Measurements from ENCODE around the gene B3GALNT2. TPM values are rescaled to one million over a fixed set of nuclear protein-coding genes. Genes with fewer than 3 reads are reported as not detected.

Gene B3GALNT2
- total and polyA plus RNA-seq, 2 donors (not counting 1 experiment from before 2014, with no cell fraction given): 5.6 to 12.2 TPM

DNA sequence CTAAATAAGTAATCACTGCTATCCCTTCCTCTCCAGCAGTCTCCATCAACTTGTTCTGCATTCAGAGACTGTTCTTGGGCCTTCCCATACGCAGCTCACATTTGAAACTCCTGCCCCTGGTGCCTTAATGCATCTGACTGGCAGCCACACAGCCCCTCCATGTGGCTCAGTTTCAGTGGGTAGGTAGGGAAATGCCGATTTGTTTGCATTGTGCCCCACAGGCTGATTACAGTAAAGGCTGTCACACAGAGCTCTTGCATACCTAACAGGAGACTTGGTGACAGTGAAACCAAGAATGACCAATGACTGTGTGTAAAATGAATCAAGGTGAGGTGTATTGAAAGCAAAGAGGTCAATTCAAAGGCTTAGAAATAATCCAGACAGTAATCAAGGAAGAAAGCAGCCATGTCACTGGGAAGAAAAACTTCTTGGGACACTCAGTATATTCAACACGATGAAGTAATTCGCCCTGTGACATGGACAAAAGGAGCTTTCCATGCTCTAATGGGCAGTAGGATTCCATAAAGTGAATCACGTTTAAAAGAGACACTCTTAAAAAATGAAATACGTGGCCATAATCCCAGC lies 12.7 kb upstream of the B3GALNT2 start:
- H3K4me3 Mint-ChIP-seq: no peak overlapping the region
- no peak overlapping the region for H3K27ac Mint-ChIP-seq
- H2AFZ ChIP-seq (ENCODE audit: insufficient read depth, low read depth, low read length, poor library complexity, severe bottlenecking): no peak overlapping the region
- H4K20me1 ChIP-seq (ENCODE audit: control insufficient read depth, insufficient read depth, low read length, poor library complexity, severe bottlenecking): no peaks in the 10 kb centered on the region
- WGBS (ENCODE audit: insufficient coverage): 89% methylated on average over 4 of the region's 6 CpGs
- intact Hi-C loops (cut with micrococcal nuclease): no loop called here
- H3K4me1 ChIP-seq (ENCODE audit: control insufficient read depth in 2 of 2, insufficient read depth in 2 of 2, low read length in 2 of 2): no peaks in the 10 kb centered on the region
- no peaks in the 10 kb centered on the region for H3K9me3 ChIP-seq (ENCODE audit: control extremely low read depth in 1 of 3, control insufficient read depth in 2 of 3, insufficient read depth in 1 of 3, low read length in 2 of 3)
- H3K4me1 Mint-ChIP-seq: peaks cover 1% of the 10 kb centered on the region
- no peaks in the 10 kb centered on the region for H3K36me3 ChIP-seq (replicated peaks in 1 of 2; ENCODE audit: control extremely low read depth in 1 of 2, control insufficient read depth in 1 of 2, extremely low read depth in 1 of 2, insufficient read depth in 2 of 2, low read length in 1 of 2)
- H3K79me2 ChIP-seq (ENCODE audit: control insufficient read depth, insufficient read depth, low read length): no peaks in the 10 kb centered on the region
- ATAC-seq (ENCODE audit: low read depth) (no peak), DNase-seq (no peak)
- ChIA-PET CTCF (interaction anchor here (0.8 kb wide), 1 partner anchor 12 kb away, joined by 3 read pairs; the partner anchor contains the start of gene B3GALNT2), POLR2A (no interaction called here)
- no peak overlapping the region for H3K4me2 ChIP-seq (replicated peaks; ENCODE audit: low read depth, low read length, poor library complexity, severe bottlenecking)
- TF ChIP-seq, protein P1, sequence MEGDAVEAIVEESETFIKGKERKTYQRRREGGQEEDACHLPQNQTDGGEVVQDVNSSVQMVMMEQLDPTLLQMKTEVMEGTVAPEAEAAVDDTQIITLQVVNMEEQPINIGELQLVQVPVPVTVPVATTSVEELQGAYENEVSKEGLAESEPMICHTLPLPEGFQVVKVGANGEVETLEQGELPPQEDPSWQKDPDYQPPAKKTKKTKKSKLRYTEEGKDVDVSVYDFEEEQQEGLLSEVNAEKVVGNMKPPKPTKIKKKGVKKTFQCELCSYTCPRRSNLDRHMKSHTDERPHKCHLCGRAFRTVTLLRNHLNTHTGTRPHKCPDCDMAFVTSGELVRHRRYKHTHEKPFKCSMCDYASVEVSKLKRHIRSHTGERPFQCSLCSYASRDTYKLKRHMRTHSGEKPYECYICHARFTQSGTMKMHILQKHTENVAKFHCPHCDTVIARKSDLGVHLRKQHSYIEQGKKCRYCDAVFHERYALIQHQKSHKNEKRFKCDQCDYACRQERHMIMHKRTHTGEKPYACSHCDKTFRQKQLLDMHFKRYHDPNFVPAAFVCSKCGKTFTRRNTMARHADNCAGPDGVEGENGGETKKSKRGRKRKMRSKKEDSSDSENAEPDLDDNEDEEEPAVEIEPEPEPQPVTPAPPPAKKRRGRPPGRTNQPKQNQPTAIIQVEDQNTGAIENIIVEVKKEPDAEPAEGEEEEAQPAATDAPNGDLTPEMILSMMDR (IDR thresholded peaks at IDR 0.05): no peak
- TF ChIP-seq EZH2 (IDR thresholded peaks at IDR 0.05; ENCODE audit: borderline replicate concordance, insufficient read depth, low read depth, low read length, poor library complexity, severe bottlenecking): no peak
- no peak overlapping the region for H3K4me3 ChIP-seq (ENCODE audit: control extremely low read depth in 1 of 5, extremely low read depth in 1 of 5, insufficient read depth in 1 of 5, low read depth in 2 of 5, low read length in 4 of 5)
- H3K9ac ChIP-seq (ENCODE audit: low read length): no peak overlapping the region
- H3K27ac ChIP-seq (ENCODE audit: low read length in 2 of 2): no peak overlapping the region
- H3K9me3 Mint-ChIP-seq (ENCODE audit: insufficient read depth): no peaks in the 10 kb centered on the region
- no peaks in the 10 kb centered on the region for H3K27me3 ChIP-seq (replicated peaks in 1 of 4; ENCODE audit: control extremely low read depth in 1 of 4, control insufficient read depth in 3 of 4, insufficient read depth in 4 of 4, low read length in 3 of 4)
- peaks cover 26% of the 10 kb centered on the region for H3K27me3 Mint-ChIP-seq

DNA sequence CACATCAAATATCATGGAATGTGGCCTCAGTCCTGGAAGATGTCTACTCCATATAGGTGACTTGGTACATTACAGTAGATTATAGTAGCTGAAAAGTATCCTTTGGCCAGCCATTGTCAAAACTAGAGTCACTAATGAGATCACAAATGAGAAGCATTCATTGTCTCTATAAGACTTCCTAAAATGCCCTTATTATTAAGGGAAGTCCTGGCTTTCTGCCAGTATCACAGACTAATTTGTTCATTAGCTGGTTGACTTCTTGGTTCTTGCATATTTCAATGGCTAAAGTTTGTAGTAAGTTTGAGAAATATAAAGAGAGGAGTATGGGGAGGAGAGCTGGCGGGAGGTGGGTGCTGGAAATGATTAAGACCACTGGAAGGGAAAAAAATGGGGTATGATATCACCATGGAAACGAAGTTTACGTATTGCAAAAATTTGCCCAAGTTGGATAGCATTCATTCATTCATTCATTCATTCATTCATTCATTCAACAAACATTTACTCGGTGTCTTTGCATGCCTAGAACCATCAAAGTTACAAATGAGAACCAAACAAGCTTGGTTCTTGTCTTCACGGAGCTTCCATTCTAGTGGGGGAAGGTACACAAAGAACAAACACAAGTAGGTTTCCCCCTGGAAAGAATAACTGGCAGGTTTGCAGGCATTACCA lies 11.7 kb upstream of the B3GALNT2 start:
- no peak for ATAC-seq (ENCODE audit: low read depth)
- CTCF ChIA-PET: interaction anchor here (0.5 to 3.0 kb wide), 2 partner anchors 11 to 456 kb away, joined by 3 to 21 read pairs; no protein-coding TSS in a partner anchor
- Mint-ChIP-seq H3K9me3 (ENCODE audit: insufficient read depth) (no peaks in the 10 kb centered on the region), H3K4me1 (peaks cover 1% of the 10 kb centered on the region), H3K4me3 (no peak overlapping the region), H3K27me3 (peaks cover 33% of the 10 kb centered on the region), H3K27ac (no peak overlapping the region)
- H3K4me1 ChIP-seq (ENCODE audit: control insufficient read depth in 2 of 2, insufficient read depth in 2 of 2, low read length in 2 of 2): no peaks in the 10 kb centered on the region
- no peaks in the 10 kb centered on the region for H3K36me3 ChIP-seq (replicated peaks in 1 of 2; ENCODE audit: control extremely low read depth in 1 of 2, control insufficient read depth in 1 of 2, extremely low read depth in 1 of 2, insufficient read depth in 2 of 2, low read length in 1 of 2)
- no peak overlapping the region for H3K4me3 ChIP-seq (ENCODE audit: control extremely low read depth in 1 of 5, extremely low read depth in 1 of 5, insufficient read depth in 1 of 5, low read depth in 2 of 5, low read length in 4 of 5)
- no peak overlapping the region for H3K9ac ChIP-seq (ENCODE audit: low read length)
- intact Hi-C loops (cut with micrococcal nuclease): no loop called here
- no peak for TF ChIP-seq EZH2 (IDR thresholded peaks at IDR 0.05; ENCODE audit: borderline replicate concordance, insufficient read depth, low read depth, low read length, poor library complexity, severe bottlenecking)
- TF ChIP-seq, protein P1 (IDR thresholded peaks at IDR 0.05): no peak
- no peaks in the 10 kb centered on the region for H3K79me2 ChIP-seq (ENCODE audit: control insufficient read depth, insufficient read depth, low read length)
- H3K27ac ChIP-seq (ENCODE audit: low read length in 2 of 2): no peak overlapping the region
- DNase-seq: no peak
- WGBS (ENCODE audit: insufficient coverage): no CpG with 5 or more reads among the region's 5 CpGs
- POLR2A ChIA-PET: no interaction called here
- H2AFZ ChIP-seq (ENCODE audit: insufficient read depth, low read depth, low read length, poor library complexity, severe bottlenecking): no peak overlapping the region
- H4K20me1 ChIP-seq (ENCODE audit: control insufficient read depth, insufficient read depth, low read length, poor library complexity, severe bottlenecking): no peaks in the 10 kb centered on the region
- no peak overlapping the region for H3K4me2 ChIP-seq (replicated peaks; ENCODE audit: low read depth, low read length, poor library complexity, severe bottlenecking)
- no peaks in the 10 kb centered on the region for H3K9me3 ChIP-seq (ENCODE audit: control extremely low read depth in 1 of 3, control insufficient read depth in 2 of 3, insufficient read depth in 1 of 3, low read length in 2 of 3)
- H3K27me3 ChIP-seq (replicated peaks in 1 of 4; ENCODE audit: control extremely low read depth in 1 of 4, control insufficient read depth in 3 of 4, insufficient read depth in 4 of 4, low read length in 3 of 4): no peaks in the 10 kb centered on the region
